ENCODE measurements around the gene TMEM175.
A peak's percentile ranks its signal among the peaks of the same experiment; 100 is the strongest.
"Not testable (repeated sequence)": the region's sequence is repeated elsewhere in the genome, so short reads cannot be mapped to it uniquely, and the experiment has no call there.

TMEM175 gene

GRCh38 chr4:972651-973424 is 40.6 kb downstream of the TMEM175 start:
- no peak for DNase-seq

GRCh38 chr4:973431-974397 is 41.5 kb downstream of the TMEM175 start, which contains the start of gene DGKQ:
Gene DGKQ, minus strand, starts transcription at chr4:973569. Its CDS starts 87 bp downstream, at chr4:973482.
- DNase-seq: peak; percentile 39

- DNase-seq: no peak
Measured at GRCh38 chr4:974668-975067, 42.4 kb downstream of the TMEM175 start.

GRCh38 chr4:976016-976415 is 43.8 kb downstream of the TMEM175 start:
- not testable (repeated sequence) for DNase-seq

- no peak for DNase-seq
Measured at GRCh38 chr4:978957-979701, 46.9 kb downstream of the TMEM175 start.

- no peak for DNase-seq
Measured at GRCh38 chr4:982291-982690, 50.0 kb downstream of the TMEM175 start.

- DNase-seq: no peak
Measured at GRCh38 chr4:982814-983213, 50.6 kb downstream of the TMEM175 start.

- DNase-seq: no peak
Measured at GRCh38 chr4:984336-985054, 52.2 kb downstream of the TMEM175 start.

- peak; percentile 25 for DNase-seq
Measured at GRCh38 chr4:985123-985830, 53.0 kb downstream of the TMEM175 start.

GRCh38 chr4:986428-986878 is 54.2 kb downstream of the TMEM175 start:
- no peak for DNase-seq

- peak; percentile 48 for DNase-seq
Measured at GRCh38 chr4:986879-987623, 54.8 kb downstream of the TMEM175 start, which contains the start of gene IDUA. Gene IDUA, plus strand, starts transcription at chr4:987044. Its CDS starts 41 bp downstream, at chr4:987085.

GRCh38 chr4:987624-988513 is 55.6 kb downstream of the TMEM175 start:
- no peak for DNase-seq

- DNase-seq: no peak
Measured at GRCh38 chr4:988726-989721, 56.8 kb downstream of the TMEM175 start.

GRCh38 chr4:989722-990471 is 57.6 kb downstream of the TMEM175 start:
- no peak for DNase-seq

GRCh38 chr4:990746-991367 is 58.6 kb downstream of the TMEM175 start:
- DNase-seq: no peak

- DNase-seq: no peak
Measured at GRCh38 chr4:991451-992296, 59.4 kb downstream of the TMEM175 start.

Measured in NCI-H526 treated with DMSO at 0.1 percent for 48 hours (cell line).